ENCODE data around the gene SPOCK3.
"Not testable (repeated sequence)": the region's sequence is repeated elsewhere in the genome, so short reads cannot be mapped to it uniquely, and the experiment has no call there.

The SPOCK3 gene

DNA sequence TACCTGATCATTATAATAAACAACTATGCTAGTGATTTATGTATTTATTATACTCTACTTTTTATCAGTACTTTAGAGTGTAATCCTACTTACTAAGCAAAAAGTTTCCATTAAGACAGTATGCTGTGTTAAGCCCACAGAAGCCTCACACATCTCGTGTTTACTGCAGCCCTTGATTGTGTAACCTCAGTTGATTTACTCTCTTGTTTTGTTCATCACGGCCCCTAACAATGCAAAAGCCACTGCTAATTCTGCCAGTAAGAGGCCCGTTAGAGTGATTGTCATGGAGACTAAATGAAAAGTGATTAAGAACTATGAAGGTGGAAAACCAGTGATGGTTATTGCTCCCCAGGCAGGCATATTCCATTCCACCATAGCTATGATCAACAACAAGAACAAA lies 436.2 kb downstream of the SPOCK3 start:
- no peak for DNase-seq

DNA sequence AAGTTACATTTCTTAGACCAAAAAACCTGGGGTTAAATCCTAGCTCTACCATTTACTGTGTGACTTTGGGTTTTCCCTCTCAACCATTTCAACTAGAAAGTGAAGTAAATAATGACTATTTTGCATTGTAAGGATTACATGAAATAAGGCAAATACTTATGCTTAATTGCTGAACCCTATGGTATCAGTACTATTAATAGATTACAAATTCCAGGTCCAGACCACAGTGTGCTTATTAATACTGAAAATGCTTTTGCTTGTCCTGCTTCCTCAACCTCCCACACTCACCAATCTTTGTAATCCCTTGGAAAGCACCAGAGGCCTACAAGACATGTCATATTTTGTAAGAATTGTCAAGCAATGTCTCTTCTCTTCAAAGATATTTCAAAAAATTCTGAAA lies 456.5 kb downstream of the SPOCK3 start:
- no peak for DNase-seq

DNA sequence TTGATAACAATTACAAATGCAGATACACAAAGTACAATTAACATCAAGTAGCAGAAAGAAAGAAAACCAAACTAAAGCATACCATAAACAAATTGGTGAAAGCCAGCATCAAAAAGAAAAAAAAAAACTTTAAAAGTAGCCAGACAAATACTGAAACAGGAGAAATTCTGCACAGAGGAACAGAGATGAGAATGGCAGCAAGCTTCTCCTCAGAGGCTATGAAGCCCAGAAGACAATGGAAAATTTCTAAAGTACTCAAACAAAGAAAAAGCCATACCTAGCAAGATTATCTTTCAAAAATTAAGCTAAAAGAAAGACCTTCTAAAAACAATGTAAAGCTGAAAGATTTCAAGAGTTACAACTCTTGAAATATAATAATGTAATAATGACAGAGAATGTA lies 471.3 kb downstream of the SPOCK3 start:
- no peak for DNase-seq

GRCh38 chr4:166741742-166742141 lies 492.6 kb downstream of the SPOCK3 start:
- no peak for DNase-seq

GRCh38 chr4:166739215-166739614 lies 495.1 kb downstream of the SPOCK3 start:
- not testable (repeated sequence) for DNase-seq

DNA sequence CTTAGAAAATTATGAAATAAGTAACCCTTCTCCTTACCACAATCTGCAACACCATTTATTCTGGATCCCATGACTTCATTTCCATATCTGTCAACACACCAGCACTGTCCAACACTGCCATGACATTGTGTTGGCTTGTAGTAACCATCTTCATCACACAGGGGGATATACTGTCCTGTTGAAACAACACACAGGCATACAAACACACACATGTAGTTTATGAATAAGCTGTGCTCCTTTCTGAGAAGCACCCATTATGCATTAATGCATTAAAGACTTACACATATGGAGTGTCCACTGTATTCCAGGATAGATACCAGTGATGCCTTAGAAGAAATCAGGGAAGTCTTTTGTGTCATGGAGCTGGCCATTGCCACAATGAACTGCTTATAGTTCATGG lies 496.9 kb downstream of the SPOCK3 start:
- DNase-seq, result no peak

DNA sequence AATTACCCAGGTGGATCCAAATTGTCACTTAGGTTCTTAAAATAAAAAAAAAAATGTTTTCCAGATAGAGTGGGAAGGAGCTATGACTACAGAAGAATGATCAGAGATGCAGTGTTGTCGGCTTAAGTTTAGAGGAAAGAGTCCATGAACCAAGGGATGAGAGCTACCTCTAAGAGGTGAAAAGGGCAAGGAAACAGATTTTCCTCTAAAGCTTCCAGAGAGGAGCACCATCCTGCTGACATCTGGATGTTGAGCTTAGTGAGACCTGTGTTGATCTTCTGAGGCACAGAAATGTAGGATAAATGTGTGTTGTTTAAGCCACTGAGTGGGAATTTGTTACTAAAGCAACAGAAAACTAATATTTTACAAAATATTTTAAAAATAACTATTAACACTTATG lies 498.7 kb downstream of the SPOCK3 start:
- DNase-seq, result no peak

GRCh38 chr4:166734797-166735196 lies 499.5 kb downstream of the SPOCK3 start:
- DNase-seq, result no peak

- DNase-seq, result no peak
Measured at GRCh38 chr4:166733686-166734085, 500.6 kb downstream of the SPOCK3 start.

- no peak for DNase-seq
Measured at GRCh38 chr4:166726832-166727231, 507.5 kb downstream of the SPOCK3 start.

GRCh38 chr4:166724369-166724768 lies 509.9 kb downstream of the SPOCK3 start:
- DNase-seq, result no peak

DNA sequence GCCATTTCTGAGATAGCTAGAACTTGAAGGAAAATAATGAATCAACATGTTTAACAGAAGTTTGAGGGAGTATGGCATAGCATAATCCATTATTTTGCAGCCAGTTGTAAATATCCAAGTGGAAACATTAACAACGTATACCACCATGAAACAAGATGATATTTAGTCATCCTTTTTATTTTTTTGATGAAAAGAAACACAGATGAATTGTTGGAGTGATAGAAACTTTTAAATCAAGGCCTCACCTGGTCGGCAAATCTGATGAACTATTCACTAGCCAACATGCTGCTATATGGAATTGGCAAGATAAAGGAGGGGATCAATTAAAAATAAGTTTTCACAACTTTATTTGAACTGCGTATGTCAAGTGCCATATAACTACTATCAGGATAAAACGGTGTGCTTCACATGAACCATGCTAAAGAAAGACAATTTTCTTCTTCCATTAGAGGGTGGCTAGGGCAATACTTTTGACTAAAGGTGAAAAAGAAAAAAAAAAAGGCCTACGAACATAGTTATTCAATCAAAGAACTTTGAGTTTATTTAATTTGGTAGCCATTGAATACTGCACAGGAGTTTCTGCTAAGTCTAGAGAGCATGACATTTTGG lies 510.7 kb downstream of the SPOCK3 start:
- DNase-seq, result no peak

DNA sequence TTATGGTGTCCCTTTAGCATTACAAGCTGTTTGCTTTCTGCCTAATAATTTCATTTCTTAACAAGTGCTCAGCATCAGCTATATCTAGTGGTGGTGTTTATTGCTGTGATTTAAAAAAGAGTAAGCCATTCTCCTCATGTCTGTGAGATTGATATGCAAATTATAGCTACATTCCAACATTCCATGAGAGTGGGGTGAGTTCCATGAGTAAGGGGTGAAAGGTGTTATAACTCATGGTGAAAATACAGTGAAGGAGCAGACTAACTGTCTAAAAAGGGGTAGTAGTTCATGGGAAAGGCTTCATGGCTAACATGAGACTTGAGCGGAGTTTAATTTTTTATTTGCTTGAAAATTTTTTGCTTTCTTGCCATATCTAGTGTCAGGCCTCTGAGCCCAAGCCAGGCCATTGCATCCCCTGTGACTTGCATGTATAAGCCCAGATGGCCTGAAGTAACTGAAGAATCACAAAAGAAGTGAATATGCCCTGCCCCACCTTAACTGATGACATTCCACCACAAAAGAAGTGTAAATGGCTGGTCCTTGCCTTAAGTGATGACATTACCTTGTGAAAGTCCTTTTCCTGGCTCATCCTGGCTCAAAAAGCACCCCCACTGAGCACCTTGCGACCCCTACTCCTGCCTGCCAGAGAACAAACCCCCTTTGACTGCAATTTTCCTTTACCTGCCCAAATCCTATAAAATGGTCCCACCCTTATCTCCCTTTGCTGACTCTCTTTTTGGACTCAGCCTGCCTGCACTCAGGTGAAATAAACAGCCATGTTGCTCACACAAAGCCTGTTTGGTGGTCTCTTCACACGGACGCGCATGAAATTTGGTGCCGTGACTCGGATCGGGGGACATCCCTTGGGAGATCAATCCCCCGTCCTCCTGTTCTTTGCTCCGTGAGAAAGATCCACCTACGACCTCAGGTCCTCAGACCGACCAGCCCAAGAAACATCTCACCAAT lies 518.3 kb downstream of the SPOCK3 start:
- not testable (repeated sequence) for DNase-seq

DNA sequence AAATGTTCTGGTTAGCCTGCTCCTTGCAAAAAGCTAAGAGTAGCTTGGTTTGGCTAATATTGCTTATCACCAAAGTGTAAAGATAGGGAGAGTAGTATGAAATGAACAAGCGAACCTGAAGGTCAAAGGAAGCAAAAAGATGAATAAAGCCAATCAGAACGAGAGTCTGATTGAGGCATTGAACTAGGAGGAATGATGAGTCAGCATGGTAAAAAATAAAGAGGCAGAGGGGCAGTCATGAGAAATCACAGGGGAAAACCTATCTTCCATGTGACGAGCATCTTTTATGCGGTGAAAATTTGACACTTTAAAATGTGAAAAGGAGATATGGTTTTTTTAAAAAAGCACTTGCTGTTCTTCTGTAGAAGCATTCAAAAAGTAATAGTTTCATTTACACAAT lies 533.7 kb downstream of the SPOCK3 start:
- DNase-seq, result no peak

DNA sequence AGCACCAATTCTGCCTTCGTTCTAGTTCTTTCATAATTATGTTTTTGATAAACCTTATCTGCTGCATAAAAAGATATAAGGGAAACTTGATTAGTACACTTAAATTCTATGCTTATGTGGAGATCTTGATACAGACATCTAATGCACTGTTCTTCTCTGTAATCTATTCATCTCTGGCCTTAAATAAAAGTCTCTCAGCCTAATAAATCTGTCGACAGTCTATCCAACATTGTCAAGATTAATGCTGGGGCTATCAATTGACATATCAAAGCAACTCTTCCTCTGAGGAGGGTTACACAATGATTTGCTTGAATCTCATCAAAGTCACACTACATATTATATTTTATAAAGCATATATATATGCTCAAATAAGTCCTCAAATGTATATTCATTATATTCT lies 545.5 kb downstream of the SPOCK3 start:
- DNase-seq, result no peak

GRCh38 chr4:166687828-166688227 lies 546.5 kb downstream of the SPOCK3 start:
- DNase-seq, result no peak
